HepG2 (cell line): ENCODE results near the gene MBOAT7. TPM values are rescaled to one million over a fixed set of nuclear protein-coding genes. Genes with fewer than 3 reads are reported as not detected.

Source experiments
- CENPX ChIP-seq: sonication (generic); formaldehyde crosslinking; IDR thresholded peaks from 2 replicates; pipeline ENCODE4 v1.9.0; 2021; ENCODE audit warnings: mild to moderate bottlenecking, missing genetic modification reagents, moderate library complexity
- FOSL2 ChIP-seq: sonication (generic); formaldehyde crosslinking; IDR thresholded peaks from 2 replicates; pipeline ENCODE4 v1.4.0; 2020; ENCODE audit warnings: missing genetic modification reagents
- GTF3A ChIP-seq: sonication (generic); formaldehyde crosslinking; conservative IDR thresholded peaks from 2 replicates; pipeline ENCODE4 v1.4.0; 2020; ENCODE audit warnings: mild to moderate bottlenecking, missing genetic modification reagents
- HMG20B ChIP-seq: conservative IDR thresholded peaks from 2 replicates; pipeline ENCODE4 v1.6.1; 2016; ENCODE audit warnings: missing genetic modification reagents, missing compliant biosample characterization
- HNF1A ChIP-seq, 2 experiments: sonication (generic) in 1 of 2; formaldehyde crosslinking in 1 of 2; IDR thresholded peaks; 2 replicates each; pipeline versions ENCODE4 v1.4.0 to v1.6.1; 2016 to 2020; ENCODE audit warnings: borderline replicate concordance in 1 of 2, low read depth in 1 of 2, mild to moderate bottlenecking in 1 of 2, missing genetic modification reagents in 1 of 2
- HOXD1 ChIP-seq: sonication (generic); formaldehyde crosslinking; IDR thresholded peaks from 2 replicates; pipeline ENCODE4 v1.5.0; 2020; ENCODE audit warnings: missing genetic modification reagents
- KLF15 ChIP-seq: sonication (generic); formaldehyde crosslinking; IDR thresholded peaks from 2 replicates; pipeline ENCODE4 v1.8.1; 2023; ENCODE audit warnings: borderline replicate concordance, mild to moderate bottlenecking, inconsistent platforms, missing genetic modification reagents, mixed read lengths
- NFIC ChIP-seq: IDR thresholded peaks from 2 replicates; pipeline ENCODE4 v1.6.1; 2012; ENCODE audit warnings: mild to moderate bottlenecking, low read length, inconsistent platforms
- NFYB ChIP-seq: sonication (generic); formaldehyde crosslinking; IDR thresholded peaks from 2 replicates; pipeline ENCODE4 v1.4.0; 2020; ENCODE audit warnings: missing genetic modification reagents
- POGK ChIP-seq: sonication (generic); formaldehyde crosslinking; conservative IDR thresholded peaks from 2 replicates; pipeline ENCODE4 v1.8.0; 2022; ENCODE audit warnings: mild to moderate bottlenecking, moderate library complexity, missing genetic modification reagents
- POLR2G ChIP-seq: fragments of 200-400 bp; formaldehyde crosslinking; IDR thresholded peaks from 2 replicates; pipeline ENCODE4 v1.6.1; 2018; ENCODE audit warnings: mild to moderate bottlenecking, low read depth, low read length, moderate library complexity
- SIN3B ChIP-seq: fragments of 150-350 bp; IDR thresholded peaks from 2 replicates; pipeline ENCODE4 v1.6.1; 2014; ENCODE audit warnings: low read length
- SOX13 ChIP-seq, 3 experiments: fragments of 450-650 bp in 1 of 3; sonication (generic) in 1 of 3; formaldehyde crosslinking in 1 of 3; IDR thresholded peaks in 2 of 3; conservative IDR thresholded peaks in 1 of 3; 2 replicates each; pipeline versions ENCODE4 v1.5.0 to v1.6.1; 2016 to 2020; ENCODE audit warnings: antibody characterized with exemption in 1 of 3, mild to moderate bottlenecking in 1 of 3, missing compliant biosample characterization in 1 of 3, missing genetic modification reagents in 1 of 3, moderate library complexity in 1 of 3
- TOPORS ChIP-seq: sonication (generic); formaldehyde crosslinking; IDR thresholded peaks from 2 replicates; pipeline ENCODE4 v1.8.0; 2023; ENCODE audit warnings: mild to moderate bottlenecking, missing genetic modification reagents
- TSC22D2 ChIP-seq: sonication (generic); formaldehyde crosslinking; IDR thresholded peaks from 2 replicates; pipeline ENCODE4 v1.5.1; 2020; ENCODE audit warnings: missing genetic modification reagents, mild to moderate bottlenecking, borderline replicate concordance
- ZEB1 ChIP-seq: IDR thresholded peaks from 2 replicates; pipeline ENCODE4 v1.6.1; 2012; ENCODE audit warnings: mild to moderate bottlenecking, low read depth, inconsistent platforms; ENCODE audit not compliant: insufficient replicate concordance
- ZFP90 ChIP-seq: sonication (generic); formaldehyde crosslinking; IDR thresholded peaks from 2 replicates; pipeline ENCODE4 v1.8.0; 2022; ENCODE audit warnings: missing genetic modification reagents, mild to moderate bottlenecking, inconsistent platforms, borderline replicate concordance
- polyA plus RNA-seq, 8 experiments: library from polyadenylated mRNA; depleted of rRNA in 3 of 8; stranded (reverse) in 7 of 8; unstranded in 1 of 8; fragments of >200 nt; fragmentation: Illumina TruSeq in 4 of 8; extraction: Trizol in 4 of 8; gene quantifications; 2 replicates each; pipeline versions ENCODE4 v1.2.1 to v1.2.3, GENCODE V29; 2011 to 2016; ENCODE audit warnings: low read depth in 4 of 8, missing spikeins in 1 of 8, mixed read lengths in 1 of 8; ENCODE audit not compliant: insufficient read depth in 1 of 8
- total RNA-seq, 5 experiments: library from RNA; depleted of rRNA; stranded (reverse); fragments of >200 nt; fragmentation: Illumina TruSeq; extraction: Trizol; gene quantifications; 2 replicates each; pipeline ENCODE4 v1.2.3, GENCODE V29; 2016; ENCODE audit warnings: low read depth in 1 of 5
- TF ChIP-seq, protein P1 (sequence below): sonication (generic); formaldehyde crosslinking; IDR thresholded peaks from 2 replicates; pipeline ENCODE4 v1.8.0; 2022; ENCODE audit warnings: mild to moderate bottlenecking, missing genetic modification reagents; ENCODE audit not compliant: insufficient replicate concordance
- TF ChIP-seq, protein P2 (sequence below): sonication (generic); formaldehyde crosslinking; IDR thresholded peaks from 2 replicates; pipeline ENCODE4 v1.8.1; 2023; ENCODE audit warnings: missing genetic modification reagents, inconsistent platforms, borderline replicate concordance

MBOAT7 gene
- total and polyA plus RNA-seq, 2 of the 13 experiments (the other 11 are each of a cell fraction or from before 2014, with no cell fraction given): 22.2 to 25.5 TPM

DNA sequence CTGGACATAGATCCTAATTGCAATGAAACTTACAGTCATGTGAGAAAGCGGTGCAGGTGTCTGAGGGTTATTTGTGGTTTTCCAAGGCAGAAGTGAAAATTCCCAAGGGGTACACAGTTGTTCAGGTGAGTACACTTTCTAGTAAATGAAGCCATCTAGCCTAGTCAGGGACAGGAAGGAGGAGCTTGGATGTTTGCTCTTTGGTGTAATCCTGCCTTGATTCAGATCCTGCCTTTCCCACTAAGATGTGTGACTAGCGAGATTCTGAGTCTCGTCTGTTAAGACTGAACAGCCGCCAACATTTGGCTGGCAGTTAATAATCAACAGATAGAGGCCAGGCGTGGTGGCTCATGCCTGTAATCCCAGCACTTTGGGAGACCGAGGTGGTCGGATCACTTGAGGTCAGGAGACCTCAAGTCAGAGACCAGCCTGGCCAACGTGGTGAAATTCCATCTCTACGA lies 13.8 kb upstream of the MBOAT7 start (continued):
- no peak for TF ChIP-seq ZFP90 (CRISPR knock-in tag)
- TF ChIP-seq, protein P1, sequence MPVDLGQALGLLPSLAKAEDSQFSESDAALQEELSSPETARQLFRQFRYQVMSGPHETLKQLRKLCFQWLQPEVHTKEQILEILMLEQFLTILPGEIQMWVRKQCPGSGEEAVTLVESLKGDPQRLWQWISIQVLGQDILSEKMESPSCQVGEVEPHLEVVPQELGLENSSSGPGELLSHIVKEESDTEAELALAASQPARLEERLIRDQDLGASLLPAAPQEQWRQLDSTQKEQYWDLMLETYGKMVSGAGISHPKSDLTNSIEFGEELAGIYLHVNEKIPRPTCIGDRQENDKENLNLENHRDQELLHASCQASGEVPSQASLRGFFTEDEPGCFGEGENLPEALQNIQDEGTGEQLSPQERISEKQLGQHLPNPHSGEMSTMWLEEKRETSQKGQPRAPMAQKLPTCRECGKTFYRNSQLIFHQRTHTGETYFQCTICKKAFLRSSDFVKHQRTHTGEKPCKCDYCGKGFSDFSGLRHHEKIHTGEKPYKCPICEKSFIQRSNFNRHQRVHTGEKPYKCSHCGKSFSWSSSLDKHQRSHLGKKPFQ (CRISPR knock-in tag): no peak
- no peak for TF ChIP-seq CENPX (CRISPR knock-in tag)
- TF ChIP-seq KLF15 (CRISPR knock-in tag): no peak
- no peak for TF ChIP-seq HOXD1 (CRISPR knock-in tag)
- no peak for TF ChIP-seq TOPORS (CRISPR knock-in tag)
- no peak for TF ChIP-seq NFIC
- peak; percentile 77 for TF ChIP-seq HNF1A (IDR thresholded peaks at IDR 0.05; ENCODE audit: low read depth)
- TF ChIP-seq HNF1A (CRISPR knock-in tag; IDR thresholded peaks at IDR 0.05; ENCODE audit: borderline replicate concordance): peak; percentile 81
- TF ChIP-seq, protein P2, sequence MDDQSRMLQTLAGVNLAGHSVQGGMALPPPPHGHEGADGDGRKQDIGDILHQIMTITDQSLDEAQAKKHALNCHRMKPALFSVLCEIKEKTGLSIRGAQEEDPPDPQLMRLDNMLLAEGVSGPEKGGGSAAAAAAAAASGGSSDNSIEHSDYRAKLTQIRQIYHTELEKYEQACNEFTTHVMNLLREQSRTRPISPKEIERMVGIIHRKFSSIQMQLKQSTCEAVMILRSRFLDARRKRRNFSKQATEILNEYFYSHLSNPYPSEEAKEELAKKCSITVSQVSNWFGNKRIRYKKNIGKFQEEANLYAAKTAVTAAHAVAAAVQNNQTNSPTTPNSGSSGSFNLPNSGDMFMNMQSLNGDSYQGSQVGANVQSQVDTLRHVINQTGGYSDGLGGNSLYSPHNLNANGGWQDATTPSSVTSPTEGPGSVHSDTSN: no peak
- TF ChIP-seq SIN3B: no peak
- no peak for TF ChIP-seq ZEB1
- TF ChIP-seq GTF3A: no peak
- TF ChIP-seq NFYB (CRISPR knock-in tag): no peak
- TF ChIP-seq POGK (CRISPR knock-in tag): 0 out of 2 replicates have a peak, but pooled peaks have one; percentile 34
- TF ChIP-seq POLR2G: peak; percentile 48
- TF ChIP-seq TSC22D2 (CRISPR knock-in tag): no peak
- TF ChIP-seq FOSL2 (CRISPR knock-in tag): peak; percentile 34
- no peak for TF ChIP-seq SOX13 (IDR thresholded peaks at IDR 0.05)
- peak in 1 of 2 experiments; percentile 24; a peak in 1 of 4 replicates for TF ChIP-seq SOX13 (CRISPR knock-in tag; conservative IDR thresholded peaks at IDR 0.05 in 1 of 2, IDR thresholded peaks at IDR 0.05 in 1 of 2)
- TF ChIP-seq HMG20B (CRISPR knock-in tag): no peak
